Measurements from ENCODE around the gene SEPTIN1.

- TF ChIP-seq EZH2 (IDR thresholded peaks at IDR 0.05; ENCODE audit: borderline replicate concordance): no peak
- TF ChIP-seq, protein P1, sequence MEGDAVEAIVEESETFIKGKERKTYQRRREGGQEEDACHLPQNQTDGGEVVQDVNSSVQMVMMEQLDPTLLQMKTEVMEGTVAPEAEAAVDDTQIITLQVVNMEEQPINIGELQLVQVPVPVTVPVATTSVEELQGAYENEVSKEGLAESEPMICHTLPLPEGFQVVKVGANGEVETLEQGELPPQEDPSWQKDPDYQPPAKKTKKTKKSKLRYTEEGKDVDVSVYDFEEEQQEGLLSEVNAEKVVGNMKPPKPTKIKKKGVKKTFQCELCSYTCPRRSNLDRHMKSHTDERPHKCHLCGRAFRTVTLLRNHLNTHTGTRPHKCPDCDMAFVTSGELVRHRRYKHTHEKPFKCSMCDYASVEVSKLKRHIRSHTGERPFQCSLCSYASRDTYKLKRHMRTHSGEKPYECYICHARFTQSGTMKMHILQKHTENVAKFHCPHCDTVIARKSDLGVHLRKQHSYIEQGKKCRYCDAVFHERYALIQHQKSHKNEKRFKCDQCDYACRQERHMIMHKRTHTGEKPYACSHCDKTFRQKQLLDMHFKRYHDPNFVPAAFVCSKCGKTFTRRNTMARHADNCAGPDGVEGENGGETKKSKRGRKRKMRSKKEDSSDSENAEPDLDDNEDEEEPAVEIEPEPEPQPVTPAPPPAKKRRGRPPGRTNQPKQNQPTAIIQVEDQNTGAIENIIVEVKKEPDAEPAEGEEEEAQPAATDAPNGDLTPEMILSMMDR (IDR thresholded peaks at IDR 0.05; ENCODE audit: poor library complexity): no peak
Measured at GRCh38 chr16:30354423-30355143, 27.8 kb downstream of the SEPTIN1 start.
